SK-N-MC (cell line): ENCODE measurements around the gene HOXD8.

ENCODE experiments used
- EZH2 ChIP-seq: fragments of 200-600 bp; sonication (generic); IDR thresholded peaks from one replicate; pipeline ENCODE4 v1.6.1; 2017; ENCODE audit warnings: antibody characterized with exemption
- FOXP2 ChIP-seq: optimal IDR thresholded peaks from 2 replicates; pipeline ENCODE3; 2011; ENCODE audit warnings: mild to moderate bottlenecking, moderate library complexity; ENCODE audit not compliant: insufficient read depth; ENCODE audit errors: extremely low read length, control extremely low read depth
- POLR2AphosphoS5 ChIP-seq: IDR thresholded peaks from 2 replicates; pipeline ENCODE4 v1.6.1; 2012; ENCODE audit warnings: mild to moderate bottlenecking, low read depth, low read length, borderline replicate concordance

DNA sequence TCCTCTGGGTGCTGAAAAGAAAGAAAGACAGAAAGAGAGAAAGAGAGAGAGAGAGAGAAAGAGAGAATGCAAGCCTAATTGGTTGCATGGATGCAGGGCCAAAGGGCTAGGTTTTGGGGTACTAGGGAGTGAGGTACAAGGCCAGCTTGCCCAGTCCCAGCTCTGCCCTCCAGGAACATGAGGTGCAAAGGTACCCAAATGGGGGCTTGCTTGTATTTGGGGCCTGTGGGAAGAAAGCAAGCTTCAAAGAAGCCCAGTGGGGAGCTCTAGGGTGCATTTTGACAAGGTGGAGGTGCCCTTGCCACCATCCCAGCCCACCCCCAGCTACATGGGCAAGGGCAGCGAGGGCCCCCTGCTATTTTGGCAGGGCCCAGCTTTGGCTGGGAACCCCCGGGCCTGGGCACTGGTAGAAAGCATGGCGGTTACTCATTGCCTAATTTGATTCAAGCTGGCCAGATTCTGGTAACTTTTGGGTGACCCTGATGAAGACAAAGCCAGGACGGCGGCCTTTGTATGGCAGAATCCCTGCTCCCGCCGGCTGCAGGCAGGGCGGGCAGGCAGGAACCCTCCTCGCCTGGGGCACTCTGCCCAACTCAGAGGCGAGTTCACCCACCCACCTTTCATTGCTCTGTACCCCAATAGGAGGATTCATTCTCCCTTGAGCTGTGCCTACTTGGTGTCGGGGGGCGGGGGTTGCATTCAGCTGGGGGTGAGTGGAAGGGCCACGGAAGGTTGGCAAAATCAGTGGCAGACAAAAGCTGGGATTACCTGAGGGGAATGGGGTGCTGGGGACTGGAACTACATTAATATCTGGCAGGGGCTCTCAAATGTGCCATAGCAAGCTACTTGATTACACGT is 21.3 kb downstream of the HOXD8 start:
- no peak for TF ChIP-seq POLR2AphosphoS5
- TF ChIP-seq EZH2, result no peak
- TF ChIP-seq FOXP2, result no peak
